ENCODE results near the gene R3HDM1.
"Not testable (repeated sequence)": the region's sequence is repeated elsewhere in the genome, so short reads cannot be mapped to it uniquely, and the experiment has no call there.

R3HDM1 gene

GRCh38 chr2:135698838-135699237 lies 167.6 kb downstream of the R3HDM1 start:
- no peak overlapping the region for H3K27ac ChIP-seq
- no peak overlapping the region for H3K4me3 ChIP-seq
- TF ChIP-seq, protein P1, sequence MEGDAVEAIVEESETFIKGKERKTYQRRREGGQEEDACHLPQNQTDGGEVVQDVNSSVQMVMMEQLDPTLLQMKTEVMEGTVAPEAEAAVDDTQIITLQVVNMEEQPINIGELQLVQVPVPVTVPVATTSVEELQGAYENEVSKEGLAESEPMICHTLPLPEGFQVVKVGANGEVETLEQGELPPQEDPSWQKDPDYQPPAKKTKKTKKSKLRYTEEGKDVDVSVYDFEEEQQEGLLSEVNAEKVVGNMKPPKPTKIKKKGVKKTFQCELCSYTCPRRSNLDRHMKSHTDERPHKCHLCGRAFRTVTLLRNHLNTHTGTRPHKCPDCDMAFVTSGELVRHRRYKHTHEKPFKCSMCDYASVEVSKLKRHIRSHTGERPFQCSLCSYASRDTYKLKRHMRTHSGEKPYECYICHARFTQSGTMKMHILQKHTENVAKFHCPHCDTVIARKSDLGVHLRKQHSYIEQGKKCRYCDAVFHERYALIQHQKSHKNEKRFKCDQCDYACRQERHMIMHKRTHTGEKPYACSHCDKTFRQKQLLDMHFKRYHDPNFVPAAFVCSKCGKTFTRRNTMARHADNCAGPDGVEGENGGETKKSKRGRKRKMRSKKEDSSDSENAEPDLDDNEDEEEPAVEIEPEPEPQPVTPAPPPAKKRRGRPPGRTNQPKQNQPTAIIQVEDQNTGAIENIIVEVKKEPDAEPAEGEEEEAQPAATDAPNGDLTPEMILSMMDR (IDR thresholded peaks at IDR 0.05): no peak
- no peak for DNase-seq (ENCODE audit: low spot score)

- TF ChIP-seq, protein P1 (IDR thresholded peaks at IDR 0.05): no peak
- no peak for DNase-seq (ENCODE audit: low spot score)
- Histone ChIP-seq H3K4me3 (no peak overlapping the region), H3K27ac (no peak overlapping the region)
Observed at GRCh38 chr2:135701442-135701841, 170.2 kb downstream of the R3HDM1 start.

- Histone ChIP-seq H3K27ac (no peak overlapping the region), H3K4me3 (no peak overlapping the region)
- TF ChIP-seq, protein P1 (IDR thresholded peaks at IDR 0.05): no peak
- no peak for DNase-seq (ENCODE audit: low spot score)
Observed at GRCh38 chr2:135703300-135703699, 172.0 kb downstream of the R3HDM1 start.

DNA sequence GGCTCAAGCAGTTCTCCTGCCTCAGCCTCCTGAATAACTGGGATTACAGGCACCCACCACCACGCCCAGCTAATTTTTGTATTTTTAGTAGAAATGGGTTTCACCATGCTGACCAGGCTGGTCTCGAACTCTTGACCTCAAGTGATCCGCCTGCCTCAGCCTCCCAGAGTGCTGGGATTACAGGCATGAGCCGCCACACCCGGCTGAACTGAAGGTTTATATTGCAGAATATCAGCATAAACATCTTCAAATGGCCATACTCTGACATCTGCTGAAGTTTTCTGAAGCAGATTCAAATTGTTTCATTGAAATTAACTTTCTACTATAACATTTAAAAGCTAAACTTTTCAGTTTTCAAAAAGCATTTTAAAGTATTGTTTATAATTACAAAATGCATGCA lies 172.8 kb downstream of the R3HDM1 start:
- not testable (repeated sequence) for DNase-seq (ENCODE audit: low spot score); H3K27ac ChIP-seq; H3K4me3 ChIP-seq

DNA sequence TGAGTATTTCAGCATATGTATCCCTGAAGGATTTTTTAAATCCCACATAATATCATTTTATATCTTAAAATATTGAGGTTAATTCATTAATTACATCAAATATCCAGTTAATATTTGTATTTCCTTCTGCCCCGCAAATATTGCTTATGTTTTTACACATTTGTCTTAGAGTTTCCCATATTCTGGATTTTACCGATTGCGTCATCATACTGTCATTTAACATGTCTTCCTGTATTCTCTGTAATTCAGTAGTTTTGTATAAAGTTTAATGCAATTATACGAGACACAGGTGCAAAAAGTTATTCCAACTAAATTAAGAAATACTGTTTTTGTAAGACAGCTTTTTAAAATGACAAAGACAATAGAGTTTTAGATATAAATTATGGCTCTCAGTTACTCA lies 176.9 kb downstream of the R3HDM1 start:
- Histone ChIP-seq H3K27ac (no peak overlapping the region), H3K4me3 (no peak overlapping the region)
- TF ChIP-seq, protein P1 (IDR thresholded peaks at IDR 0.05): no peak
- no peak for DNase-seq (ENCODE audit: low spot score)

- Histone ChIP-seq H3K27ac (no peak overlapping the region), H3K4me3 (no peak overlapping the region)
- DNase-seq (ENCODE audit: low spot score): no peak
- TF ChIP-seq, protein P1 (IDR thresholded peaks at IDR 0.05): peak; percentile 87
Observed at GRCh38 chr2:135709992-135710391, 178.7 kb downstream of the R3HDM1 start.

GRCh38 chr2:135715086-135715485 lies 183.8 kb downstream of the R3HDM1 start:
- not testable (repeated sequence) for DNase-seq (ENCODE audit: low spot score); H3K27ac ChIP-seq; H3K4me3 ChIP-seq

- TF ChIP-seq, protein P1 (IDR thresholded peaks at IDR 0.05): no peak
- DNase-seq (ENCODE audit: low spot score): no peak
Observed at GRCh38 chr2:135728064-135728743, 196.9 kb downstream of the R3HDM1 start.

More at GRCh38 chr2:135728064-135728743, 196.9 kb downstream of the R3HDM1 start:
- Histone ChIP-seq H3K4me3 (no peak overlapping the region), H3K27ac (no peak overlapping the region)
